K562 (cell line): ENCODE data around the gene SLC6A6. TPM values are rescaled to one million over a fixed set of nuclear protein-coding genes. Genes with fewer than 3 reads are reported as not detected.

Experiments used
- C11orf30 ChIP-seq: fragments of 450-650 bp; IDR thresholded peaks from 2 replicates; pipeline ENCODE4 v1.6.1; 2016; ENCODE audit warnings: low read depth, mild to moderate bottlenecking
- CTBP1 ChIP-seq: fragments of 450-650 bp; IDR thresholded peaks from 2 replicates; pipeline ENCODE4 v1.6.1; 2016; ENCODE audit warnings: borderline replicate concordance
- KDM4B ChIP-seq, 2 experiments: fragments of 450-650 bp in 1 of 2; sonication (generic) in 1 of 2; IDR thresholded peaks; 2 replicates each; pipeline ENCODE4 v1.6.1; 2016 to 2017; ENCODE audit warnings: borderline replicate concordance in 2 of 2, antibody characterized with exemption in 1 of 2, low read depth in 1 of 2, mild to moderate bottlenecking in 1 of 2
- KLF16 ChIP-seq: IDR thresholded peaks from 2 replicates; pipeline ENCODE4 v1.6.1; 2016; ENCODE audit warnings: antibody characterized with exemption
- NFIC ChIP-seq: fragments of 450-650 bp; IDR thresholded peaks from 2 replicates; pipeline ENCODE4 v1.6.1; 2017; ENCODE audit warnings: mild to moderate bottlenecking, inconsistent platforms
- RAD21 ChIP-seq, 2 experiments: fragments of 250-450 bp in 1 of 2; fragments of 450-650 bp in 1 of 2; sonication (Bioruptor Pico) in 1 of 2; formaldehyde crosslinking in 1 of 2; IDR thresholded peaks in 1 of 2; conservative IDR thresholded peaks in 1 of 2; 2 replicates each; pipeline versions ENCODE4 v1.4.0 to v1.8.0; 2020 to 2022; ENCODE audit warnings: mild to moderate bottlenecking in 2 of 2, moderate library complexity in 1 of 2
- RAD51 ChIP-seq: fragments of 450-650 bp; IDR thresholded peaks from 2 replicates; pipeline ENCODE4 v1.7.1; 2016; ENCODE audit warnings: low read depth, mild to moderate bottlenecking, borderline replicate concordance
- TCF3 ChIP-seq: sonication (generic); formaldehyde crosslinking; IDR thresholded peaks from 2 replicates; pipeline ENCODE4 v1.4.0; 2020; ENCODE audit warnings: mild to moderate bottlenecking, missing genetic modification reagents
- ZNF316 ChIP-seq: fragments of 450-650 bp; IDR thresholded peaks from 2 replicates; pipeline ENCODE4 v1.6.1; 2016
- ZNF347 ChIP-seq: fragments of 450-650 bp; formaldehyde crosslinking; IDR thresholded peaks from 2 replicates; pipeline ENCODE4 v1.4.0; 2020; ENCODE audit warnings: low read depth, mild to moderate bottlenecking, moderate library complexity
- ZNF408 ChIP-seq: fragments of 250-450 bp; sonication (Bioruptor Pico); IDR thresholded peaks from 2 replicates; pipeline ENCODE4 v1.4.0; 2020; ENCODE audit warnings: low read depth, mild to moderate bottlenecking, moderate library complexity
- polyA plus RNA-seq, 8 experiments: library from polyadenylated mRNA; depleted of rRNA in 4 of 8; stranded (reverse) in 5 of 8; unstranded in 3 of 8; fragments of >200 nt; fragmentation: Nextera tagmentation in 2 of 8; fragmentation: Illumina TruSeq in 1 of 8; extraction: Ambion mirVana in 2 of 8; extraction: Trizol in 1 of 8; gene quantifications; 2 replicates each; pipeline versions ENCODE4 v1.2.1 to v1.2.3, GENCODE V29; 2011 to 2014; ENCODE audit warnings: inconsistent platforms in 1 of 8, missing spikeins in 1 of 8
- total RNA-seq, 7 experiments: library from RNA; depleted of rRNA in 6 of 7; stranded (reverse); fragments of >200 nt in 6 of 7; fragmentation: Illumina TruSeq in 2 of 7; extraction: Trizol in 2 of 7; gene quantifications; 2 replicates each; pipeline versions ENCODE4 v1.2.1 to v1.2.3, GENCODE V29; 2011 to 2021; ENCODE audit warnings: low replicate concordance in 1 of 7
- TF ChIP-seq, protein P1 (sequence below), 3 experiments: IDR thresholded peaks in 2 of 3; conservative IDR thresholded peaks in 1 of 3; 2 replicates each; pipeline ENCODE4 v1.5.1; 2011 to 2012; ENCODE audit warnings: low read length in 3 of 3, mild to moderate bottlenecking in 3 of 3, control low read depth in 2 of 3, improper control_type of control experiment in 1 of 3, inconsistent platforms in 1 of 3, low read depth in 1 of 3, mixed read lengths in 1 of 3, moderate library complexity in 1 of 3; ENCODE audit not compliant: insufficient read depth in 2 of 3
- TF ChIP-seq, protein P2 (sequence below): sonication (generic); formaldehyde crosslinking; IDR thresholded peaks from 2 replicates; pipeline ENCODE4 v1.8.0; 2022; ENCODE audit warnings: missing genetic modification reagents, mild to moderate bottlenecking, moderate library complexity, borderline replicate concordance
- TF ChIP-seq, protein P3 (sequence below): sonication (generic); formaldehyde crosslinking; IDR thresholded peaks from 2 replicates; pipeline ENCODE4 v1.9.0; 2022; ENCODE audit warnings: mild to moderate bottlenecking, missing genetic modification reagents
- TF ChIP-seq, protein P4 (sequence below): sonication (generic); formaldehyde crosslinking; IDR thresholded peaks from 2 replicates; pipeline ENCODE4 v1.5.0; 2020; ENCODE audit warnings: missing genetic modification reagents

Gene SLC6A6
- total and polyA plus RNA-seq, 9 of the 15 experiments (the other 6 are each of a cell fraction or from before 2014, with no cell fraction given), result 12.3 to 203 (median 93.2) TPM

DNA sequence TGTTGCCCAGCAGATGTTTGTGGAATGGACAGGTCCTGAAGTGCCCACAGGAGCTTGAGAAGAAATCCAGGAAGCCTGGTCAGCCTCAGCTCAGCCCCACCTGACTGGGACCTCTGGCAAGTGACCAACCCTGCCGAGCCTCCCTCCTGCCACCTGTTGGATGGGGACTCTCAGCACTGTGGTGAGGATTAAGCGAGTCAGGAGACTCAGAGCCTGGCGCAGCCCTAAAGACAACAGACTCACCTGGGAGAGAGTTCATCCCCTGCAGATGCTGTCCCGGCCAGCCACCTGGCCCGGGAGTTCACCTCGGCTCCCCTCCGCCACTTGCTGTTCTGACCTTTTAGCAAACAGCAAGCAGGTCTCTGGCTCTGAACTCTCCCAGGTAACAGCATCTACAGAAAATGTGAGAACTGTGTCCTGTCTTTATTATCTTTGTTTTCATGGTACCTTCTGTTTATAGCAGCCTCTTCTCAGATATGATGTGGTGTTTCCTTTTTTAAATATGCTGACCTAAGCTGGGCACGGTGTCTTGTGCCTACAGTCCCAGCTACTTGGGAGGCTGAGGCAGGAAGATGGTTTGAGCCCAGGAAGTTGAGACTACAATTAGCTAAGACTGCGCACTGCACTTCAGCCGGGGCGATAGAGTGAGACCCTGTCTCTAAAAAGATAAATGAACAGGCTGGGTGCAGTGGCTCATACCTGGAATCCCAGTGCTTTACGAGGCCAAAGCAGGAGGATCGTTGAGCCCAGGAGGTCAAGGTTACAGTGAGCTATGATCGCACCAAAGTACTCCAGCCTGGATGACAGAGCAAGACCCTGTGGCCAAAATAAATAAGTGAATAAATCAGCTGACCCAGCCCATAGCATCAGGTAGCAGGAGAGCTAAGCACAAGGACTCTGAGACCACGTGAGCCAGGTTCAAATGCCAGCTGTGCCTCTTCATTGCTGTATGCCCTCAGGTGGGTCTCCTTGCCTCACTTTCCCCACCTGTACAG, 32.4 kb upstream of the SLC6A6 start (continued):
- TF ChIP-seq, protein P1, sequence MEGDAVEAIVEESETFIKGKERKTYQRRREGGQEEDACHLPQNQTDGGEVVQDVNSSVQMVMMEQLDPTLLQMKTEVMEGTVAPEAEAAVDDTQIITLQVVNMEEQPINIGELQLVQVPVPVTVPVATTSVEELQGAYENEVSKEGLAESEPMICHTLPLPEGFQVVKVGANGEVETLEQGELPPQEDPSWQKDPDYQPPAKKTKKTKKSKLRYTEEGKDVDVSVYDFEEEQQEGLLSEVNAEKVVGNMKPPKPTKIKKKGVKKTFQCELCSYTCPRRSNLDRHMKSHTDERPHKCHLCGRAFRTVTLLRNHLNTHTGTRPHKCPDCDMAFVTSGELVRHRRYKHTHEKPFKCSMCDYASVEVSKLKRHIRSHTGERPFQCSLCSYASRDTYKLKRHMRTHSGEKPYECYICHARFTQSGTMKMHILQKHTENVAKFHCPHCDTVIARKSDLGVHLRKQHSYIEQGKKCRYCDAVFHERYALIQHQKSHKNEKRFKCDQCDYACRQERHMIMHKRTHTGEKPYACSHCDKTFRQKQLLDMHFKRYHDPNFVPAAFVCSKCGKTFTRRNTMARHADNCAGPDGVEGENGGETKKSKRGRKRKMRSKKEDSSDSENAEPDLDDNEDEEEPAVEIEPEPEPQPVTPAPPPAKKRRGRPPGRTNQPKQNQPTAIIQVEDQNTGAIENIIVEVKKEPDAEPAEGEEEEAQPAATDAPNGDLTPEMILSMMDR (IDR thresholded peaks at IDR 0.05 in 2 of 3, conservative IDR thresholded peaks at IDR 0.05 in 1 of 3; ENCODE audit: insufficient read depth in 2 of 3, low read depth in 1 of 3, low read length in 3 of 3), result peak; percentile 45 to 55 (median 54); a peak in 5 of 6 replicates
- TF ChIP-seq ZNF347 (CRISPR knock-in tag) (no peak), TCF3 (CRISPR knock-in tag) (no peak), ZNF316 (peak; percentile 75), ZNF408 (no peak), CTBP1 (peak; percentile 54; the same call in 1 of the 2 replicates), KLF16 (0 out of 2 replicates have a peak, but pooled peaks have one; percentile 15), C11orf30 (peak; percentile 56), RAD21 (CRISPR knock-in tag; conservative IDR thresholded peaks at IDR 0.05 in 1 of 2, IDR thresholded peaks at IDR 0.05 in 1 of 2) (peak in 1 of 2 experiments; percentile 33; a peak in 2 of 4 replicates), KDM4B (IDR thresholded peaks at IDR 0.05; ENCODE audit: borderline replicate concordance in 2 of 2, low read depth in 1 of 2) (0 out of 4 replicates have a peak, but pooled peaks of 1 of the 2 experiments have one; percentile 26), RAD51 (0 out of 2 replicates have a peak, but pooled peaks have one; percentile 7), NFIC (peak; percentile 84)
- TF ChIP-seq, protein P2, sequence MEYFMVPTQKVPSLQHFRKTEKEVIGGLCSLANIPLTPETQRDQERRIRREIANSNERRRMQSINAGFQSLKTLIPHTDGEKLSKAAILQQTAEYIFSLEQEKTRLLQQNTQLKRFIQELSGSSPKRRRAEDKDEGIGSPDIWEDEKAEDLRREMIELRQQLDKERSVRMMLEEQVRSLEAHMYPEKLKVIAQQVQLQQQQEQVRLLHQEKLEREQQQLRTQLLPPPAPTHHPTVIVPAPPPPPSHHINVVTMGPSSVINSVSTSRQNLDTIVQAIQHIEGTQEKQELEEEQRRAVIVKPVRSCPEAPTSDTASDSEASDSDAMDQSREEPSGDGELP, result peak; percentile 35; the same call in 1 of the 2 replicates
- TF ChIP-seq, protein P3, sequence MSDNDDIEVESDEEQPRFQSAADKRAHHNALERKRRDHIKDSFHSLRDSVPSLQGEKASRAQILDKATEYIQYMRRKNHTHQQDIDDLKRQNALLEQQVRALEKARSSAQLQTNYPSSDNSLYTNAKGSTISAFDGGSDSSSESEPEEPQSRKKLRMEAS, result 0 out of 2 replicates have a peak, but pooled peaks have one; percentile 17
- TF ChIP-seq, protein P4, sequence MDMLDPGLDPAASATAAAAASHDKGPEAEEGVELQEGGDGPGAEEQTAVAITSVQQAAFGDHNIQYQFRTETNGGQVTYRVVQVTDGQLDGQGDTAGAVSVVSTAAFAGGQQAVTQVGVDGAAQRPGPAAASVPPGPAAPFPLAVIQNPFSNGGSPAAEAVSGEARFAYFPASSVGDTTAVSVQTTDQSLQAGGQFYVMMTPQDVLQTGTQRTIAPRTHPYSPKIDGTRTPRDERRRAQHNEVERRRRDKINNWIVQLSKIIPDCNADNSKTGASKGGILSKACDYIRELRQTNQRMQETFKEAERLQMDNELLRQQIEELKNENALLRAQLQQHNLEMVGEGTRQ (CRISPR knock-in tag), result peak; percentile 26; the same call in 1 of the 2 replicates
